ENCODE data around the gene BID.

- TF ChIP-seq SIN3A (IDR thresholded peaks at IDR 0.05; ENCODE audit: borderline replicate concordance, insufficient read depth, low read depth, low read length) = no peak
- TF ChIP-seq POLR2AphosphoS5 (IDR thresholded peaks at IDR 0.05; ENCODE audit: low read depth, low read length) = no peak
- TF ChIP-seq, protein P1, sequence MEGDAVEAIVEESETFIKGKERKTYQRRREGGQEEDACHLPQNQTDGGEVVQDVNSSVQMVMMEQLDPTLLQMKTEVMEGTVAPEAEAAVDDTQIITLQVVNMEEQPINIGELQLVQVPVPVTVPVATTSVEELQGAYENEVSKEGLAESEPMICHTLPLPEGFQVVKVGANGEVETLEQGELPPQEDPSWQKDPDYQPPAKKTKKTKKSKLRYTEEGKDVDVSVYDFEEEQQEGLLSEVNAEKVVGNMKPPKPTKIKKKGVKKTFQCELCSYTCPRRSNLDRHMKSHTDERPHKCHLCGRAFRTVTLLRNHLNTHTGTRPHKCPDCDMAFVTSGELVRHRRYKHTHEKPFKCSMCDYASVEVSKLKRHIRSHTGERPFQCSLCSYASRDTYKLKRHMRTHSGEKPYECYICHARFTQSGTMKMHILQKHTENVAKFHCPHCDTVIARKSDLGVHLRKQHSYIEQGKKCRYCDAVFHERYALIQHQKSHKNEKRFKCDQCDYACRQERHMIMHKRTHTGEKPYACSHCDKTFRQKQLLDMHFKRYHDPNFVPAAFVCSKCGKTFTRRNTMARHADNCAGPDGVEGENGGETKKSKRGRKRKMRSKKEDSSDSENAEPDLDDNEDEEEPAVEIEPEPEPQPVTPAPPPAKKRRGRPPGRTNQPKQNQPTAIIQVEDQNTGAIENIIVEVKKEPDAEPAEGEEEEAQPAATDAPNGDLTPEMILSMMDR (IDR thresholded peaks at IDR 0.05) = no peak
- no peak for TF ChIP-seq REST (IDR thresholded peaks at IDR 0.05; ENCODE audit: insufficient read depth in 1 of 2, low read depth in 2 of 2, low read length in 1 of 2)
- TF ChIP-seq TCF7L2 (IDR thresholded peaks at IDR 0.05; ENCODE audit: low read depth, low read length) = no peak
Measured at GRCh38 chr22:17716529-17716928, 57.7 kb downstream of the BID start.
